Type B pancreatic cell (in vitro differentiated cells): ENCODE results near the gene ZC3H14. TPM values are rescaled to one million over a fixed set of nuclear protein-coding genes. Genes with fewer than 3 reads are reported as not detected.

Source experiments
- DNase-seq: peaks from one replicate; pipeline ENCODE4 v3.0.0; 2021; ENCODE audit warnings: mixed read lengths; ENCODE audit not compliant: unreplicated experiment; ENCODE audit errors: extremely low spot score
- H3K27ac Mint-ChIP-seq: 2 replicates; pipeline ENCODE4 v1.8.0; 2021; ENCODE audit warnings: mild to moderate bottlenecking, mixed read lengths
- H3K27me3 Mint-ChIP-seq: 2 replicates; pipeline ENCODE4 v1.8.0; 2021; ENCODE audit warnings: mixed read lengths
- H3K36me3 Mint-ChIP-seq: 2 replicates; pipeline ENCODE4 v1.8.0; 2021; ENCODE audit warnings: mixed read lengths
- H3K4me1 Mint-ChIP-seq: one replicate; pipeline ENCODE4 v1.8.0; 2021; ENCODE audit warnings: mixed read lengths; ENCODE audit not compliant: unreplicated experiment
- H3K4me3 Mint-ChIP-seq: 2 replicates; pipeline ENCODE4 v1.8.0; 2021; ENCODE audit warnings: mild to moderate bottlenecking, mixed read lengths
- H3K9me3 Mint-ChIP-seq: 2 replicates; pipeline ENCODE4 v1.8.0; 2021; ENCODE audit warnings: mixed read lengths
- total RNA-seq: library from RNA; stranded (reverse); gene quantifications from 2 replicates; pipeline ENCODE4 v1.2.1, GENCODE V29; 2021; ENCODE audit warnings: low replicate concordance
- TF ChIP-seq, protein P1 (sequence below): fragments of 200-600 bp; sonication (generic); conservative IDR thresholded peaks from 2 replicates; pipeline ENCODE4 v1.5.0; 2021; ENCODE audit warnings: antibody characterized with exemption, mild to moderate bottlenecking

The ZC3H14 gene
- total RNA-seq, 1 donor from 2014 or later: 90.0 TPM

DNA sequence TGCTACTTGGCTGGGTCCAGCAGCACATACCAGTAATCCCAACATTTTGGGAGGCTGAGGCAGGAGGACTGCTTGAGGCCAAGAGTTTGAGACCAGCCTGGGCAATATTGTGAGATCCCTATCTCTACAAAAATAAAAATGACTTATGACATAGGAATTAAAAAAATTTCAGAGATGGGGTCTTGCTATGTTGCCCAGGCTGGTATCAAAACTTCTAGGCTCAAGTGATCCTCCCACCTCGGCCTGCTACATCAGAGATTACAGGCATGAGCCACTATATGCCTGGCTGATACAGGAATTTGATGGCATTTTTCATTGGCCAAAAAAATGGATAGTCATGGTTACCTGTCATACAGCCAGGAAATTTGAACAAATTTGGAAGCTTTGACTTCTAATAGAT, 54.6 kb downstream of the ZC3H14 start:
- DNase-seq: no peak
- Mint-ChIP-seq H3K9me3 (no peaks in the 10 kb centered on the region), H3K27ac (no peak overlapping the region), H3K4me3 (no peak overlapping the region), H3K4me1 (peaks cover 4% of the 10 kb centered on the region), H3K36me3 (peaks cover 16% of the 10 kb centered on the region), H3K27me3 (no peaks in the 10 kb centered on the region)
- TF ChIP-seq, protein P1, sequence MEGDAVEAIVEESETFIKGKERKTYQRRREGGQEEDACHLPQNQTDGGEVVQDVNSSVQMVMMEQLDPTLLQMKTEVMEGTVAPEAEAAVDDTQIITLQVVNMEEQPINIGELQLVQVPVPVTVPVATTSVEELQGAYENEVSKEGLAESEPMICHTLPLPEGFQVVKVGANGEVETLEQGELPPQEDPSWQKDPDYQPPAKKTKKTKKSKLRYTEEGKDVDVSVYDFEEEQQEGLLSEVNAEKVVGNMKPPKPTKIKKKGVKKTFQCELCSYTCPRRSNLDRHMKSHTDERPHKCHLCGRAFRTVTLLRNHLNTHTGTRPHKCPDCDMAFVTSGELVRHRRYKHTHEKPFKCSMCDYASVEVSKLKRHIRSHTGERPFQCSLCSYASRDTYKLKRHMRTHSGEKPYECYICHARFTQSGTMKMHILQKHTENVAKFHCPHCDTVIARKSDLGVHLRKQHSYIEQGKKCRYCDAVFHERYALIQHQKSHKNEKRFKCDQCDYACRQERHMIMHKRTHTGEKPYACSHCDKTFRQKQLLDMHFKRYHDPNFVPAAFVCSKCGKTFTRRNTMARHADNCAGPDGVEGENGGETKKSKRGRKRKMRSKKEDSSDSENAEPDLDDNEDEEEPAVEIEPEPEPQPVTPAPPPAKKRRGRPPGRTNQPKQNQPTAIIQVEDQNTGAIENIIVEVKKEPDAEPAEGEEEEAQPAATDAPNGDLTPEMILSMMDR: no peak

DNA sequence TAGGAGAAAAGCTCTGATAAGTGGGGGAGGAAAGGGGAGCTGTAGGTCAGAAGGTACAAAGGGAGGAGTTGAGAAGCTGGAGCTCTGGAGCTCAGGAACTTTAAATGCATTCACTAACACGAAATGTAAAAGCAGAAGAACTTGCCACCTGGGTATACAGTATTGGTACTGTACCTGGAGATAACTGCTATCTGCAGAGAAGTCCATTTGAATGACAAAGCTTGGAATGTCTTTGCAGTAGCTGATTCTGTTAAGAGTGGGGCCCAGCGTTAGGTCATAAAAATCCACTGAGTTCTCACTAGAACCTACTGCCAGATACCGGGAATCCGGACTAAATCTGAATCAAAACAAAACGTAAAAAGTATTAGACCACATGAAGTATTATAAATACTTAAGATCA, 55.6 kb downstream of the ZC3H14 start:
- no peaks in the 10 kb centered on the region for H3K9me3 Mint-ChIP-seq
- TF ChIP-seq, protein P1: no peak
- no peak overlapping the region for H3K4me3 Mint-ChIP-seq
- no peak for DNase-seq
- no peaks in the 10 kb centered on the region for H3K27me3 Mint-ChIP-seq
- no peak overlapping the region for H3K27ac Mint-ChIP-seq
- peaks cover 4% of the 10 kb centered on the region for H3K4me1 Mint-ChIP-seq
- H3K36me3 Mint-ChIP-seq: peaks cover 16% of the 10 kb centered on the region

DNA sequence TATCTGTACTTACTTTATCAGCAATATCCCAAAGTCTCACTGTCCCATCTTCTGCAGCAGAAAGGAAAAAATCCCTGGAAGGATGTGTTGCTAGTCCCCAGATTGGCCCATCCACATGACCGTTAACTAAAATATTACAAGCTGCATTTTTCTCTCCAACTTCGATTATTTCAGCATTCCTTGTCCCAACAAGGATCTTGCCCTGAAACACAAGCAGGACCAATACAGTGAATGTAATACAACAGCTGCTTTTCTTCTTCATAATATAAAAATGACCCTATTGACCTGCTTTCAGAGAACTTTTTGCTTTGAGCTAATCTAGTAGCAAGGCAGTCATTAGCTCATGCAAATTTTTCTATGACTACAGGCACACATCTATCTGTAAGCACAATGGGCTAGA, 58.3 kb downstream of the ZC3H14 start:
- TF ChIP-seq, protein P1: no peak
- DNase-seq: no peak
- H3K4me1 Mint-ChIP-seq: peaks cover 4% of the 10 kb centered on the region
- H3K4me3 Mint-ChIP-seq: no peak overlapping the region
- H3K27me3 Mint-ChIP-seq: no peaks in the 10 kb centered on the region
- peaks cover 20% of the 10 kb centered on the region for H3K36me3 Mint-ChIP-seq
- H3K27ac Mint-ChIP-seq: no peak overlapping the region
- no peaks in the 10 kb centered on the region for H3K9me3 Mint-ChIP-seq

DNA sequence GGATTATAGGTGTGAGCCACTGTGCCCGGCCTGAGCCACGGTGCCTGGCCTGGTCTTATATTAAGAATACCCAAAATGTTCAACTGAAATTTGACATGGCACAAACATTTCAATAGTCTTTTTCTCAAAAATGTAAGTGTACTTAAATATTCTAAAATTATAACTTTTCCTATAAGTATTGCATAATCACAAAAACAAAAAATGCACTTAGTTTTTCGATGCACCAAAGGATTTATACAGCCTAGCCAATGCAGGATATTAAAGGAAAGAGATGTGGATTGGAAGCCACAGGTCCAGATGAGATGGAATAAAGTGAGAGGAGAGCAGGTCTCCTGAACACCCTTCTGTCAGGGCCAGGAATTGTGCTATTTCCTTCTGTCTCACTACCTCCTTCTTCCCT, 62.8 kb downstream of the ZC3H14 start:
- Mint-ChIP-seq H3K27ac (no peak overlapping the region), H3K4me1 (no peaks in the 10 kb centered on the region), H3K27me3 (no peaks in the 10 kb centered on the region), H3K4me3 (no peak overlapping the region), H3K9me3 (no peaks in the 10 kb centered on the region), H3K36me3 (peaks cover 9% of the 10 kb centered on the region)
- DNase-seq: no peak
- TF ChIP-seq, protein P1: no peak

DNA sequence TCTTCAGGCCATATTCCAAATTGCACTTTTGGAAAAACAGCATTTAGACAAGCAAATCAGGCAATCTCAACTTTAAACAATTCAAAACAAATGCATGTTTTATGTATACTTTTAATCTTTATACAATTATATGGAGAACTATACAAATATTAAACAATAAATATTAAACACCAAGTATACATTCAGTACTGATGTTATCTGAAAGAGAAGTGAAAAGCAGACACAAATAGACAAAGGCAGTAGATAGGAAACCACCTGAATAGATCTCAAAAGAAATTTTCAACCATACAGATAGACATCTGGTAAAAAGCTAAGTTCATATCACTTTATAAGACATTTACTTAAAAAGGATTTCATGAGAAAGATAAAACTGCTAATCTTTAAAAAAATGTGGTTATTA, 65.2 kb downstream of the ZC3H14 start:
- Mint-ChIP-seq H3K9me3 (no peaks in the 10 kb centered on the region), H3K4me3 (no peak overlapping the region), H3K27me3 (no peaks in the 10 kb centered on the region), H3K36me3 (peaks cover 4% of the 10 kb centered on the region), H3K4me1 (no peaks in the 10 kb centered on the region), H3K27ac (no peak overlapping the region)
- TF ChIP-seq, protein P1: no peak
- no peak for DNase-seq

DNA sequence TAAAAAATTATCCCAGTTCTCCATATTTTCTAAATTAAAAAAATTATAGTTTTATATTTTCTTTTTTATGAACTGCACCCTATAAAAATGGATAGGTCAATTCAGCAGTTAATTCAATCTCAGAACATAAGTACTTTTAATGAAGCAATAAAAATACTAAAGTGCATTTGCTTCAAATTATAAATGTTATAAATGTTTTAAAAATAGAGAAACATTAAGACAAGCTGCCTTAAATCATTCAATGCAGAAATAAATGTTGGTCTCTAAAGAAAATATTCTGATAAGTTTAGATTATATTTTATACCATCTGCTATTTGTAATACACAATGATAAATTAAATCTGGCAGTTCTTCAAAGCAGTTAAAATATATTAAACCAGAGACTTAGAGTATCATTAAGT, 65.6 kb downstream of the ZC3H14 start:
- TF ChIP-seq, protein P1: no peak
- H3K36me3 Mint-ChIP-seq: peaks cover 4% of the 10 kb centered on the region
- no peak overlapping the region for H3K27ac Mint-ChIP-seq

More for the DNA sequence above, 65.6 kb downstream of the ZC3H14 start:
- H3K27me3 Mint-ChIP-seq: no peaks in the 10 kb centered on the region
- H3K4me1 Mint-ChIP-seq: no peaks in the 10 kb centered on the region
- H3K9me3 Mint-ChIP-seq: no peaks in the 10 kb centered on the region
- no peak for DNase-seq
- no peak overlapping the region for H3K4me3 Mint-ChIP-seq
